Epithelial cell of prostate (primary cell): ENCODE data around the gene PIGO.

Experiments
- DNase-seq: peaks from one replicate; pipeline ENCODE4 v3.0.0-alpha.2; 2011; ENCODE audit warnings: low read depth, low spot score
- H3K27ac ChIP-seq: fragments of 450-650 bp; 2 replicates; pipeline ENCODE4 v1.5.1; 2017; ENCODE audit warnings: mild to moderate bottlenecking

Gene PIGO

DNA sequence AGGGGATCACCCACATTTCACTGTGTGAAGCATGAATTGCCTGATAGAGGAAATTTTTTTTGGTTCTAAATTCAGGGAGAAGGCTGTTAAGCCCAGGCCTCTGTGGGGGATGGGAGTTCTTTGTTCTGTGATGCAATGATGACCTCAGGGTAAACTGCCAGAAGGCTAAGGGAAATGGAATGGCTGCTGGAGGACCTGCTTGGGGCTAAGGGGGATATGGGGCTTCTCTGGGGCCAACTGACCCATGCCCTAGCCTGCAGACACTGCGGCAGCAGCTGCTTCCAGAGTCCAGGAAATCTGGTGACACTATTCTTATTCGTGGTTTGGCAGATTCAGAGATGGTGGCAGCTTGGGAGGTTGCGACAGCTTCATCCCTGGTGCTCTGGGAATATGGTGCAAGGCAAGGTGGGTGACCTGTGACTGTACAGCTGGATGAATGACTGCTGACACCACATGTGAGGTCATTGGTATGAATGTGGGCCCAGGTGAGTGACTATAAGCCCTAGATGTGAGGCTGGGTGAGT lies 54.2 kb downstream of the PIGO start:
- H3K27ac ChIP-seq: peak overlapping the region; percentile 68
- DNase-seq: peak; percentile 14
